Measurements from ENCODE around the gene ADH7. TPM values are rescaled to one million over a fixed set of nuclear protein-coding genes. Genes with fewer than 3 reads are reported as not detected.

The ADH7 gene
- total and polyA plus RNA-seq, 2 of the 8 experiments (the other 6 are each of a cell fraction or from before 2014, with no cell fraction given), result not detected

GRCh38 chr4:99379571-99379970 lies 55.6 kb downstream of the ADH7 start:
- DNase-seq (ENCODE audit: low read depth in 1 of 2, low spot score in 2 of 2) (no peak), FAIRE-seq (no peak)
- no peak overlapping the region for H2BK12ac ChIP-seq (ENCODE audit: low read depth, low read length)
- no peak overlapping the region for H3K14ac ChIP-seq (ENCODE audit: insufficient read length)
- H2AFZ ChIP-seq (ENCODE audit: low read length), result no peak overlapping the region
- no peak overlapping the region for H3K56ac ChIP-seq (replicated peaks; ENCODE audit: insufficient read length, low read depth, low read length)
- ChIA-PET POLR2A (ENCODE audit: partially characterized antibody) (no interaction called here), CTCF (ENCODE audit: partially characterized antibody) (interaction anchor here (0.6 to 2.6 kb wide), 7 partner anchors 16 to 384 kb away, joined by 3 to 25 read pairs (median 4); partner anchors contain the start of gene METAP1)
- no peak overlapping the region for H3K4me3 ChIP-seq (ENCODE audit: extremely low read depth in 1 of 4, insufficient read depth in 2 of 4, low read depth in 3 of 4, low read length in 4 of 4)
- H3K4ac ChIP-seq (replicated peaks; ENCODE audit: insufficient read length, low read depth, low read length), result no peak overlapping the region
- no peaks in the 10 kb centered on the region for H4K20me1 ChIP-seq (replicated peaks in 1 of 2; ENCODE audit: control insufficient read depth in 1 of 2, insufficient read depth in 2 of 2, low read length in 2 of 2)
- no peak overlapping the region for H3K27ac ChIP-seq (ENCODE audit: low read depth, low read length)
- H3K18ac ChIP-seq (ENCODE audit: extremely low read depth, low read length), result no peak overlapping the region
- no peak overlapping the region for H4K5ac ChIP-seq (ENCODE audit: insufficient read length, low read depth, low read length)
- no peak overlapping the region for H2BK15ac ChIP-seq (ENCODE audit: low read length)
- H3K79me1 ChIP-seq (ENCODE audit: low read depth, low read length), result no peaks in the 10 kb centered on the region
- H3K9me3 ChIP-seq (ENCODE audit: insufficient read depth in 2 of 2, low read depth in 1 of 2, low read length in 1 of 2), result no peaks in the 10 kb centered on the region
- no peak overlapping the region for H2AK5ac ChIP-seq (ENCODE audit: low read depth, low read length)
- H3K9ac ChIP-seq (replicated peaks in 1 of 4; ENCODE audit: extremely low read depth in 1 of 4, low read depth in 3 of 4, low read length in 3 of 4), result no peak overlapping the region
- H3K23me2 ChIP-seq (ENCODE audit: low read depth, low read length), result no peaks in the 10 kb centered on the region
- no peak overlapping the region for H2BK5ac ChIP-seq (ENCODE audit: low read depth, low read length)
- H3K79me2 ChIP-seq (ENCODE audit: control insufficient read depth in 1 of 2, insufficient read depth in 2 of 2, low read length in 2 of 2), result no peaks in the 10 kb centered on the region
- H4K91ac ChIP-seq (replicated peaks; ENCODE audit: insufficient read length, low read length), result no peak overlapping the region
- H3K4me1 ChIP-seq (replicated peaks in 1 of 4; ENCODE audit: control insufficient read depth in 3 of 4, insufficient read depth in 4 of 4, low read length in 3 of 4), result no peaks in the 10 kb centered on the region
- H3K27me3 ChIP-seq (replicated peaks in 1 of 4; ENCODE audit: control insufficient read depth in 3 of 4, extremely low read depth in 1 of 4, insufficient read depth in 3 of 4, low read length in 3 of 4), result no peaks in the 10 kb centered on the region
- no peak overlapping the region for H2BK120ac ChIP-seq (replicated peaks; ENCODE audit: low read depth, low read length)
- H2BK20ac ChIP-seq (ENCODE audit: low read length), result no peak overlapping the region
- H3K4me2 ChIP-seq (ENCODE audit: insufficient read depth in 1 of 2, low read depth in 2 of 2, low read length in 2 of 2), result no peak overlapping the region
- H3K36me3 ChIP-seq (ENCODE audit: control insufficient read depth in 2 of 4, insufficient read depth in 4 of 4, low read length in 3 of 4), result no peaks in the 10 kb centered on the region
- H4K8ac ChIP-seq (ENCODE audit: extremely low read depth, insufficient read depth, low read length), result no peak overlapping the region
- TF ChIP-seq HDAC2 (IDR thresholded peaks at IDR 0.05; ENCODE audit: borderline replicate concordance in 1 of 2, low read depth in 2 of 2, low read length in 2 of 2), result no peak
- H3K23ac ChIP-seq (ENCODE audit: insufficient read length), result no peak overlapping the region

Measured in H1 (cell line).